Left ventricle myocardium inferior (tissue), 1 donor: ENCODE measurements around the gene CYGB. TPM values are rescaled to one million over a fixed set of nuclear protein-coding genes. Genes with fewer than 3 reads are reported as not detected.
A peak's percentile ranks its signal among the peaks of the same experiment; 100 is the strongest.

ENCODE experiments used
- DNase-seq: peaks from one replicate; pipeline ENCODE4 v3.0.0-alpha.2; 2020
- H3K27ac ChIP-seq: fragments of 200-600 bp; replicated peaks from 2 replicates; pipeline ENCODE4 v1.8.0; 2021
- H3K27me3 ChIP-seq: fragments of 200-600 bp; 2 replicates; pipeline ENCODE4 v1.8.0; 2021; ENCODE audit warnings: low read depth
- H3K36me3 ChIP-seq: fragments of 200-600 bp; 2 replicates; pipeline ENCODE4 v1.8.0; 2021
- H3K4me1 ChIP-seq: fragments of 200-600 bp; 2 replicates; pipeline ENCODE4 v1.8.0; 2021
- H3K4me3 ChIP-seq: fragments of 200-600 bp; 2 replicates; pipeline ENCODE4 v1.8.0; 2021; ENCODE audit warnings: mild to moderate bottlenecking, moderate library complexity
- H3K9me3 ChIP-seq: fragments of 200-600 bp; replicated peaks from 2 replicates; pipeline ENCODE4 v1.8.0; 2021
- intact Hi-C: fragments of 100-400 bp; cut with micrococcal nuclease; formaldehyde crosslinking; loops from one replicate; pipeline ENCODE4 v1.11.0; 2022
- total RNA-seq: library from RNA; stranded (reverse); fragmentation: NEBNext Ultra II Directional; extraction: Animal tissue kit (Norgen Biotek cat#: 25700); gene quantifications from one replicate; pipeline ENCODE4 v1.2.1, GENCODE V29; 2021
- TF ChIP-seq, protein P1 (sequence below): fragments of 200-600 bp; IDR thresholded peaks from 2 replicates; pipeline ENCODE4 v1.8.0; 2021; ENCODE audit warnings: antibody characterized with exemption, mild to moderate bottlenecking, borderline replicate concordance
- donor health status: DM: no; HTN: yes; CAD: no; lungs with severe emphysema.

Gene CYGB
- total RNA-seq, 1 donor from 2014 or later: 24.1 TPM

DNA sequence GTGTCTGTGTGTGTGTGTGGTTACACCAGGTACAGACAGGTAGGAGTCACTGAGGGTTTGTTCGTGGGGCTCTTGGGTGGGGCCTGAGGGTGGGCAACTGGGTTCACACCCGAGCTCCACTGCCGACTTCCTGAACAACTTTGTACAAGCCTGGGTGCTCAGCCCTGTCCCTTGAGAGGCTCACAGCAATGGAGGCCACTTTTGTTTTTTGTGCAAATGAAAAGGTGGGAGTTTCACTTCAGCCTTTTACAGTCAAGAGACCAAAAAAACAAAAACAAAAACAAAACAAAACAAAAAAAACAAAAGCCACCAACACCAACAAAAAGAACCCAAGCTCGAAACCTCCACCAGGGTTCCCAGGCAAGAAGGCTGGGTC, 38.6 kb downstream of the CYGB start:
- DNase-seq: no peak
- intact Hi-C loops: no loop called here
- TF ChIP-seq, protein P1, sequence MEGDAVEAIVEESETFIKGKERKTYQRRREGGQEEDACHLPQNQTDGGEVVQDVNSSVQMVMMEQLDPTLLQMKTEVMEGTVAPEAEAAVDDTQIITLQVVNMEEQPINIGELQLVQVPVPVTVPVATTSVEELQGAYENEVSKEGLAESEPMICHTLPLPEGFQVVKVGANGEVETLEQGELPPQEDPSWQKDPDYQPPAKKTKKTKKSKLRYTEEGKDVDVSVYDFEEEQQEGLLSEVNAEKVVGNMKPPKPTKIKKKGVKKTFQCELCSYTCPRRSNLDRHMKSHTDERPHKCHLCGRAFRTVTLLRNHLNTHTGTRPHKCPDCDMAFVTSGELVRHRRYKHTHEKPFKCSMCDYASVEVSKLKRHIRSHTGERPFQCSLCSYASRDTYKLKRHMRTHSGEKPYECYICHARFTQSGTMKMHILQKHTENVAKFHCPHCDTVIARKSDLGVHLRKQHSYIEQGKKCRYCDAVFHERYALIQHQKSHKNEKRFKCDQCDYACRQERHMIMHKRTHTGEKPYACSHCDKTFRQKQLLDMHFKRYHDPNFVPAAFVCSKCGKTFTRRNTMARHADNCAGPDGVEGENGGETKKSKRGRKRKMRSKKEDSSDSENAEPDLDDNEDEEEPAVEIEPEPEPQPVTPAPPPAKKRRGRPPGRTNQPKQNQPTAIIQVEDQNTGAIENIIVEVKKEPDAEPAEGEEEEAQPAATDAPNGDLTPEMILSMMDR: no peak
- H3K27ac ChIP-seq: peak overlapping the region; percentile 97
- H3K27me3 ChIP-seq: no peaks in the 10 kb centered on the region
- H3K4me1 ChIP-seq: peaks cover 72% of the 10 kb centered on the region
- peak overlapping the region; percentile 76 for H3K4me3 ChIP-seq
- H3K9me3 ChIP-seq: no peaks in the 10 kb centered on the region
- no peaks in the 10 kb centered on the region for H3K36me3 ChIP-seq

DNA sequence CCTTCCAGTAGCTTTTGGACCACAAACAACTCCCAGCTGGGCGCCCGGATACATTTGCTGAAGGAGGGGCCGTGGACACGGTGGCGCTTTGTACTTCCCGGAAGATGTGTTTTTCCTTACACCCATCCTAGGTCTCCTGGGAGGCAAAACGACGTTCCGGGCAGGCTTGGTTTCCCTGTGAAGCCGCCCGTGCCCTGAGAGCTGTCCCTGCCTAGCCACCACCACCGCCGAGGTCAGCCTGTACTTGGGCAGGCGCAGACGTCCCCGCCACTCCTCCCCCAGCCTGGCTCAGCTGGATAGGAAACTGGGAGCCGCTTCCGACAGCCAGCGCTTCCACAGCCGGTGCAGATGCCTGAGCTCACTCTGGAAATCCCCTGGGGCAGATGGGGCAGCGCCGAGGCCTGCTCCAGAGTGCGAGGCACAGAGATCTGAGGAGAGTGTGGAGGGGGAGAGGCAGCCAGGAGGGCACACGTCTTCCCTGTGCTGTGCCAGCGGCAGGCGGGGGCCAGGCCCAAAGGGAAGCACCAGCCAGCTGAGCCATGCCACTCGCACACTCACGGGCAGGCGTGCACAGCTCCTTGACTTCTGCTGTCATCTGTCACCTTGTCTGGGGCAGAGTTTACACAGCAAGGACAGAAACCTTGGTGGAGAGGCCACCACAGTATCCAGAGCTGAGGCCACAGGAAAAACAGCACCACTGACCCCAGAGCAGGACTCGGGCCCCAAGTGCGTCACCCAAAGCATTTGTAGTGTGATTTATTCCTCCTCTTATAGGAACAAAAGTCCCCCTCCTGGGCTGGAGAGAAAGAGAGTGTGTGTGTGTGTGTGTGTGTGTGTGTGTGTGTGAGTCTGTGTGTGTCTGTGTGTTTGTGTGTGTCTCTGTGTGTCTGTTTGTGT, 39.3 kb downstream of the CYGB start:
- Histone ChIP-seq H3K4me3 (peak overlapping the region; percentile 76), H3K4me1 (peaks cover 78% of the 10 kb centered on the region), H3K27me3 (no peaks in the 10 kb centered on the region), H3K36me3 (no peaks in the 10 kb centered on the region), H3K27ac (peak overlapping the region; percentile 97), H3K9me3 (no peaks in the 10 kb centered on the region)
- peak; percentile 87 for DNase-seq
- TF ChIP-seq, protein P1: no peak
- intact Hi-C loops: no loop called here

DNA sequence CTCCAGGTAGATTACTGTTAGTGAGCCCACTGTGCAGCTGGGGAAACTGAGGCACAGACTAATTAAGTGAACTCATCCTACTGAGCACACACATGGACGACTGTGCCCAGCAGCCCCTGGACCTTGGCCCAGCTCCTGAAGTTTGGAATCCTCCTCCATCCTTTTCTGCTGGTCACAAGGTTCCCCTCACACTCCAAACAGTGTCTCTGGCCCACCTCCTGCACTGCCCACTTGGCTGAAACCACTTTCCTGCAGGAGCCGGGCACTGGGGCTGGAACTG, 39.9 kb downstream of the CYGB start:
- Histone ChIP-seq H3K27me3 (no peaks in the 10 kb centered on the region), H3K9me3 (no peaks in the 10 kb centered on the region), H3K4me1 (peaks cover 84% of the 10 kb centered on the region), H3K27ac (peak overlapping the region; percentile 97), H3K36me3 (no peaks in the 10 kb centered on the region), H3K4me3 (peak overlapping the region; percentile 76)
- intact Hi-C loops: no loop called here
- TF ChIP-seq, protein P1: no peak
- DNase-seq: no peak

DNA sequence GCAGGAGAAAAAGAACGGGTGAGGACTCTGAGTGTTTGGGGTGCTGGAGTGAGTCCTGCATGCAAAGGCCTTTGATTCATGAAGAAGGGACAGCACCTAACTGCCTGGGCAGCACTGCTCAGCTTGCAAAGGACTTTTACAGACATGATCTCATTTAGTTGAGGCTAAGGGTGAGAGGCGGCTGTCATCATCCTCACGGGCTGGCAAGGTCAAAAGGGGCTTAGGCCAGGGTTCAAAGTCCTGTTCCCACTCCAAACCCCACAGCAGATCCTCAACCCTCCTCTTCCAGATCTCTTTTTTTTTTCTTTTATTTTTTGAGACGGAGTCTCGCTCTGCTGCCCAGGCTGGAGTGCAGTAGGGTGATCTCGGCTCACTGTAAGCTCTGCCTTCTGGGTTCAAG, 41.0 kb downstream of the CYGB start:
- no peak overlapping the region for H3K4me3 ChIP-seq
- H3K27ac ChIP-seq: peak overlapping the region; percentile 97
- TF ChIP-seq, protein P1: no peak
- H3K9me3 ChIP-seq: no peaks in the 10 kb centered on the region
- H3K36me3 ChIP-seq: no peaks in the 10 kb centered on the region
- DNase-seq: no peak
- intact Hi-C loops: no loop called here
- no peaks in the 10 kb centered on the region for H3K27me3 ChIP-seq
- H3K4me1 ChIP-seq: peaks cover 88% of the 10 kb centered on the region

DNA sequence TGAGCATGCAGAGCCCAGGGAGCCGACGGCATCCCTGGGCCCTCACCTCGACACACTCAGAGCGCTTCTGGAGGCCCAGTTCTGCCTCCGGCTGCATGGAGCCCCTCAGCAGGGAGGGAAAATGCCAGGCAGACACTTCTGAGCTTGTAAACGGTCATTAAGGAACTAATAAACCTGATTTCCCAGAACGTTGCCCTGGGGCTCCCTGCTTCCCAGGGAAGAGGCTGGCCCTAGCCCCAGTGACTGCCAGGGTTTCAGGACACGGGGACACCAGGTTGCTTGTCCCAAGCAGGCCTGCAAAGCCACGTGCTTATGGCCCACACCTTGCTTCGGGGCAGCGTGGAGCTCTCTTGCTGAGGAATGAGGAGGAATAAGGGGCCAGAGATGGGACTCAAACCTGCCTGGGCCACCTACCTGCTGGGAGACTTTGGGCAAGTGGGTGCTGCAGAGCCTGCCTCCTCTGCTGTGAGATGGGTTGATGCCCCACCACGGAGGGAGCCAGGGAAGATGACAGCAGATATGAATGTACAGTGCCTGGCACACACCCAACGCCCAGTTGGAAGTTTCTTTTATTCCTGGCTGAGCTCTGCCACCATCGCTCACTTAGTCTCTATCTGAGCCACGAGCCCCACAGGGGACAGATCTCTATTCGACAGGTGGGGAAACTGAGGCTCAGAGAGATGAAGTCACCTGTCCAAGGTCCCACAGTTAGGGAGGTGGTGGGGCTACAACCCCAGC, 41.7 kb downstream of the CYGB start:
- no peaks in the 10 kb centered on the region for H3K9me3 ChIP-seq
- H3K36me3 ChIP-seq: no peaks in the 10 kb centered on the region
- no peaks in the 10 kb centered on the region for H3K27me3 ChIP-seq
- TF ChIP-seq, protein P1: no peak
- H3K4me3 ChIP-seq: no peak overlapping the region
- H3K4me1 ChIP-seq: peaks cover 88% of the 10 kb centered on the region
- intact Hi-C loops: no loop called here
- DNase-seq: no peak
- H3K27ac ChIP-seq: peak overlapping the region; percentile 19
